Ishikawa (cell line): ENCODE measurements around the gene TBC1D30.

Experiments used
- CEBPB ChIP-seq: IDR thresholded peaks from 2 replicates; pipeline ENCODE4 v1.6.1; 2012
- EP300 ChIP-seq: IDR thresholded peaks from 2 replicates; pipeline ENCODE4 v1.6.1; 2012; ENCODE audit warnings: borderline replicate concordance
- NFIC ChIP-seq: IDR thresholded peaks from 2 replicates; pipeline ENCODE4 v1.6.1; 2012
- RAD21 ChIP-seq: IDR thresholded peaks from 2 replicates; pipeline ENCODE4 v1.6.1; 2012; ENCODE audit warnings: low read depth
- TAF1 ChIP-seq: IDR thresholded peaks from 2 replicates; pipeline ENCODE4 v1.6.1; 2012; ENCODE audit warnings: low read depth, mild to moderate bottlenecking
- TCF12 ChIP-seq: IDR thresholded peaks from 2 replicates; pipeline ENCODE4 v1.6.1; 2012; ENCODE audit warnings: low read depth
- TF ChIP-seq, protein P1 (sequence below): IDR thresholded peaks from 2 replicates; pipeline ENCODE4 v1.6.1; 2012; ENCODE audit warnings: low read depth, mild to moderate bottlenecking
- TF ChIP-seq, protein P2 (sequence below): IDR thresholded peaks from 2 replicates; pipeline ENCODE4 v1.6.1; 2012

DNA sequence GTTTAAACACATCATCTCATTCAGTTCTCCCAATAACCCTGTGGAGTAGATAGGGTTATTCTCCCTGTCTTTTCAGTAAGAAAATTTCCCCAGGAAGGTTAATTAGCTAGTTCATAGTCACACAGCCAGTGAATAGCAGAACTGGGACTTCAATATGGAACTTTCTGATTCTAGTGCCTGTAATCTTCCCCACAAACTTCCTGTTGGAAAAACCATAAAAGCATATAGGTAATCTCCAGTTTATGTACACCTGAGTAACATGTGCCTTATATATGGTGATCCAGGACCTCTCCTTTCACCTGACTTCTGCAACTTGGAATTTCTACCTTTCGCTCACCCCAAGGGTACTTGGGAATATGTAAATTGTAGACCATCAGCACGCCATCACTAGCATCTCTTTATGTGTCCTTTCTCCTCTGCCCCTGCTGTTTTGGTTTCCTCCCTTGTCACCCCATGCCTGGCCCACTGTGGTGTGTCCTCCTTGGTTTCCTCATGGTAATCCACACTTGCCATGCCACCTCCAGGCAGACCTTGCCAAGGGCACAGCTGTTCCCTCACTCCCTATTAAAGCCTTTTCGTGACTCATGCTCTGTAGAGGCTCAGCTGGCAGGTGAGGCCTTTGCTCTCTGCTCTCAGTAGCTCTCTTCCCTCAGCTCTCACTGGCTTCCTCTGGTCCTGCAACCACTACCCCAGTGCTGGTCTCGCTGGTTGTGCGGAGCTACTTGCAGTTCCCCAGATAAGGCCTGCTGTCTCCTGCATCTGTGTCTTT is 16.7 kb downstream of the TBC1D30 start:
- TF ChIP-seq, protein P1, sequence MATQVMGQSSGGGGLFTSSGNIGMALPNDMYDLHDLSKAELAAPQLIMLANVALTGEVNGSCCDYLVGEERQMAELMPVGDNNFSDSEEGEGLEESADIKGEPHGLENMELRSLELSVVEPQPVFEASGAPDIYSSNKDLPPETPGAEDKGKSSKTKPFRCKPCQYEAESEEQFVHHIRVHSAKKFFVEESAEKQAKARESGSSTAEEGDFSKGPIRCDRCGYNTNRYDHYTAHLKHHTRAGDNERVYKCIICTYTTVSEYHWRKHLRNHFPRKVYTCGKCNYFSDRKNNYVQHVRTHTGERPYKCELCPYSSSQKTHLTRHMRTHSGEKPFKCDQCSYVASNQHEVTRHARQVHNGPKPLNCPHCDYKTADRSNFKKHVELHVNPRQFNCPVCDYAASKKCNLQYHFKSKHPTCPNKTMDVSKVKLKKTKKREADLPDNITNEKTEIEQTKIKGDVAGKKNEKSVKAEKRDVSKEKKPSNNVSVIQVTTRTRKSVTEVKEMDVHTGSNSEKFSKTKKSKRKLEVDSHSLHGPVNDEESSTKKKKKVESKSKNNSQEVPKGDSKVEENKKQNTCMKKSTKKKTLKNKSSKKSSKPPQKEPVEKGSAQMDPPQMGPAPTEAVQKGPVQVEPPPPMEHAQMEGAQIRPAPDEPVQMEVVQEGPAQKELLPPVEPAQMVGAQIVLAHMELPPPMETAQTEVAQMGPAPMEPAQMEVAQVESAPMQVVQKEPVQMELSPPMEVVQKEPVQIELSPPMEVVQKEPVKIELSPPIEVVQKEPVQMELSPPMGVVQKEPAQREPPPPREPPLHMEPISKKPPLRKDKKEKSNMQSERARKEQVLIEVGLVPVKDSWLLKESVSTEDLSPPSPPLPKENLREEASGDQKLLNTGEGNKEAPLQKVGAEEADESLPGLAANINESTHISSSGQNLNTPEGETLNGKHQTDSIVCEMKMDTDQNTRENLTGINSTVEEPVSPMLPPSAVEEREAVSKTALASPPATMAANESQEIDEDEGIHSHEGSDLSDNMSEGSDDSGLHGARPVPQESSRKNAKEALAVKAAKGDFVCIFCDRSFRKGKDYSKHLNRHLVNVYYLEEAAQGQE = no peak
- TF ChIP-seq CEBPB (no peak), EP300 (no peak), NFIC (no peak), TCF12 (no peak), RAD21 (no peak), TAF1 (no peak)
- TF ChIP-seq, protein P2, sequence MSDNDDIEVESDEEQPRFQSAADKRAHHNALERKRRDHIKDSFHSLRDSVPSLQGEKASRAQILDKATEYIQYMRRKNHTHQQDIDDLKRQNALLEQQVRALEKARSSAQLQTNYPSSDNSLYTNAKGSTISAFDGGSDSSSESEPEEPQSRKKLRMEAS = no peak
